Stimulated activated CD4-positive, alpha-beta T cell treated with anti-CD3 and anti-CD28 coated beads, Interleukin-12 subunit alpha, Interleukin-12 subunit beta, amount 100 ng/mL, for 4 hours (primary cell): ENCODE results near the gene ADRA2A.

ENCODE experiments used
- DNase-seq: peaks from one replicate; pipeline ENCODE4 v3.0.0-alpha.2; 2020

Gene ADRA2A

DNA sequence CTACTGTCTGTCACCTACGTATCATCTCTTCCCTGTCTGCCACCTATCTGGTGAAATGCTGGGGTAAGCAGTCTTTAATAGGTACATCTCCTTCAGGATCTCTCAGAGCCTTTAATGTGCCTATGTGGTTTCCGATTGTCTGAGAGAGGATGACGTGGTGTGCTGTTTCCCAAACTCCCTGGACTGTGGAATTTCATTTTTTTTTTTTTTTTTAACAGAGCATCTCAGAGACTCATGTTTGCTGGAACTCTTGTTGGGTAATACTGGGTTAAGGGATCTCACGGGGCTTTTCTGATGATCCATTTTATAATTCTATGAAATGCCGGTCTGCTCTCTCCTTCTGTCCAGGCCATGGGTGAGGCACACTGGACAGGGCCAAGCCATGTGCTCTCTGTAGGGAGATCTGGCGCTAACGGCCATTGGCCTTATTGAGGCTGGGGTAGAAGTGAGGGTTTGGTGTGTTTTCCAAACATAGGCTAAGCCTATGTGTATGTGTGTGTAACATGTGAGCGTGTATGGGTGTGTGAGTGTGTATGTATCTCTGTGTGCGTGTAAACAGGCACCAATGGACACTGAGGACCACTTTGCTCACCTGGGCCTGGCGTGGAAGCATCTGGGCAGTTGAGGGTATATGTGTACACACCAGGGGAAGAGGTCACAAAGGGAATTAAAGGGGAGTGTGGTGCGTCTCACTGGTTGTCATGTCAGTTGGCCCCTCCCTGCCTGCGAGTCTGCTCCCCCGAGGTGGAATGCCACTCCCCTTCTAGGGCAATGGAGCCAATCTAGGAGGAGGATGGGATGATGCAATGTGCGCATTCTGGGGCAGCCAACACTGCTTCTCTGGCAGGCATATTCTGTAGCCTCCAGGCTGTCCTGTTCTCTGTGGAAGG, 7.8 kb downstream of the ADRA2A start:
- no peak for DNase-seq

DNA sequence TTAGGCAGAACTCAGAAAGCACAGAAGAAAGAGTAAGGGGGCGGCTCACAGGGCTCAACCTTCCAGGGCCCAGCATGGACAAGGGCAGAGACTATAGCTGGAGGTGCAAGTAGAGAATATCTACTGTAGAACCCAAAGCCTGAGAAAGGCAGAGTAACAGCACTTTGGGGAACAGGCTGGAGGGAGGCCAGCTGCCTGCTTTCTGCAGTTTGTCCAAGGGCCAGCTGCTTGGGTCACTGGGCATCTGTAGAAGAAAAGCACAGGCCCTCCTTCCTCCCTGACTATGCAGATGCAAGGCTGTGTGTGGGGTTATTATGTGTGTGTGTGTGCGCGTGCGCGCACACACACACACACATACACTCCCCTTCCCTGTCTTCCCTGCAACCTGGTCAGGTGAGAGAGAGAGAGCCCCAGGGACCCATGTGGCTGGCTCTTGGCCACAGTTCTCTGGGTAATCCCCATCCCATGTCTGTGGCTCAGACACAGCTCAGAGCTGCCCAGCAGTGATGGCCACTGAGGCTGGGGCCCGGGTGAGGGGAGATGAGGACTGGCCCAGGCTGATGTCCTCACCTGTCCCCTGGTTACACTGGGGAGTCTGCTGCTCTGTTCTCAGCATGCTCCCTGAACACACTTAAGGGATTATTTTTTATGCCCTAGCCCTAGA, 9.0 kb downstream of the ADRA2A start:
- DNase-seq, result no peak

DNA sequence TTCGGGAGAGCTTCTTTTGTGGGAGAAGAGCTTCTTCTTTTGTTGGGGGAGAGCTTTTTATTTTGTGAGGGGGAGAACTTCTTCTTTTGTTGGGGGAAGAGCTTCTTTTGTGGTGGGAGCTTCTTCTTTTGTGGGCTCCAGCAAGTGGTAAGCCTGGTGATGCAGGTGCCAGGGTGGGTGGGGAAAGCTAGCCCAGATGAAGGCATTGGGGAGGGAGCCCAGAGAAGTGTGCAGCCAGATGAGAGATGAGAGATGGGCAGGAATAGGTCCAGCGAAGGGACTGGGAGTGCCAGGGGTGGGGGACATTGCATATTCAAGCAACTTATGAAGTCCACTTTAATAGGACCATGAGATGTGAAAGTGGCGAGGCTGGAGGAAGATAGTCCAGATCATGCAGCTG, 9.7 kb downstream of the ADRA2A start:
- DNase-seq, result no peak

DNA sequence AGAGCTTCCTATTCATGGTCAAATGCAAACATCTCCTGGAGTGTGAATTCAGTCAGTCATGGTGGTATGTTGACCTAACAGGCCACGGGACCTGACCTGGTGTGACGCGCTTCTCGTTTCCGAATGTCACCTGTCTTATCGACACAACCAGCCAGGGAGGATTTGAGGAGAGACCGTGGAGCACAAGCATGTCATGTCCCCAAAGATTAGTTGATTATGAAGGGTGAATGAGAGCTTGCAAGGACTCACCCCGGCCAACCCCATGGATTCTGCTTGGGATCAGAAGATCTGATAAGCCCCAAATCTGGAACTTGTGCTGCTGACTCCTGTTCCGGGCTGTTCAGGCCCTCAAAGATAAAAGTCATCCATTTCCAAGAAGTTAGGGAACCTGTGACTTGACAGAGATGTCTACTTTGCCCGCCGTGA, 10.5 kb downstream of the ADRA2A start:
- DNase-seq, result no peak

DNA sequence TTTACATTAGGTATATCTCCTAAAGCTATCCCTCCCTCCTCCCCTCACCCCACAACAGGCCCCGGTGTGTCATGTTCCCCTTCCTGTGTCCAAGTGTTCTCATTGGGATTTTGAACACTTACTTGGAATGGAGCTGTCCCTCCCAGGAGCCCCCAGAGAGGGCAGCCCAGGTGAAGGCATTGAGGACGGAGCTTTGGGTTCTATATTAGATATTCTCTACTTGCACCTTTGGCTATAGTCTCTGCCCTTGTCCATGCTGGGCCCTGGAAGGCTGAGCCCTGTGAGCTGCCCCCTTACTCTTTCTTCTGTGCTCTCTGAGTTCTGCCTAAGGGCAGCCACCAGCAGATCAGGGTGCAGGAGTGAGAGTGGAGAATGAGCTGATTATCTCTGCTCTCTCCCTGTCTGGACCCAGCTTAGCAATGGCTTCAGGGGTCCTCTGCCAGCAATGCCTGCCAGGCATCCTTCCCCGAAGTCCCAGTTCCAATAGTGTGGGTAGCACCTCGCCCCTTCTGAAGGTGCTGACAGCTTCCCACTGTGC, 11.2 kb downstream of the ADRA2A start:
- no peak for DNase-seq

DNA sequence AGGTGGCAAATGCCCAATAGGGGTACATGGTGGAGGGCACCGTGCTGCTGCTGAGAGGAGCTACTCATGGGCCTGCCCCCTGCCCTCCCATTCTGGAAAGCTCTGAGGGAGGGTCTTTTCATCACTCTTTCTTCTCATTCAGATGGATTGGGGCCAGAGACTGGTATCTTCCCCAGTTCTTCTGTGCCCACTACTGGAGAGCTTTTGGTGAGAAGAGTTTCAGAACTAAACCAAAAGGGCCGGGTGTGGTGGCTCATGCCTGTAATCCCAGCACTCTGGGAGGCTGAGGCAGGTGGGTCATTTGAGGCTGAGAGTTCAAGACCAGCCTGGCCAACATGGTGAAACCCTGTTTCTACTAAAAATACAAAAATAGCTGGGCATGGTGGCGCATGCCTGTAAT, 12.5 kb downstream of the ADRA2A start:
- DNase-seq, result no peak

DNA sequence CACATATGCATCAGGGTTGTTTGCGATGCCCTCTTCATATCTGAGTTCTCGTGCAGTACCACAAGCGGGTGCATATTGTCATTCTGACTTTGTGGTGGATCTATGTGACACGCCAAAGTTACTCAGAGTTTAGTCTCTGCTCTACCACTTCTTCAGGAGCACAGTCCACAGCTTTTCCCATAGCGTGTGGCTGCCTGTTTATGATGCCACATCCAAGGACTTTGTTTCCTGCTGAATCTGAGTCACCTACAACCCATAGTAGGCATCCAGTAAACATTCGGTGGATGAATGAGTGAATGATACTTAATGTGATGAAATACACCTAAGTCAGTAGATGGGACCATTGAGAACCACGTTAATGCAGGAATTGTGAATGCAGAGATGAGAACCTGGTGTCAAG, 15.0 kb downstream of the ADRA2A start:
- DNase-seq, result no peak

DNA sequence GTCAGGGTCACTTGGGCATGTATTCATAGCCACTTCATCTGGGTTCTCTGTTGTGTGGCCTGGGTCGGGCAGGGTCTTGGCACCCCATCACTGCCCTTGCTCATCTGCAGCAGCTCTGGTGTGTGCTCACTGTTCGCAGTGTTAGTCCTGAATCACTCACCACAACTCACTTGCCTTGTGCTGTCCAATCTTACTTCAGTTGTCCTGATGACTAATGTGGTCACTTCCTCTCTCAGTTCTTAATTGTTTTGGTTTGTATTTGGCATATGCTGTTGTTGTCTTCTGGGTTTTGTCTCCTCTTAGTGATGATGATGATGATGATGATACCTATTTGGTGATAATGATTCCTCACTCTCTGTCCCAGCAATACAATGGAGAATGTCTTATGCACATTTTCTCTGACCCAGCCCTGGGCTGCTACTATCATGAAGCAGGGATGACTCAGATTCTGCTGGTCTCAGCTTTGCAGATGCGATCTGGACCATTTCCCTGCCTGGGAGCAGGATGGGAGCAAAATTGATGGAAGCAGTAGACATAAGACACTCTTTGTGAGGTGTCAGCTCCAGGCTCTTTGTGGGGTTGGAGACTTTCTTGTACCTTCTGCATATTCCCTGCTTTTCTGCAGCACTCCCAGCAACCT, 17.0 kb downstream of the ADRA2A start:
- DNase-seq, result no peak

DNA sequence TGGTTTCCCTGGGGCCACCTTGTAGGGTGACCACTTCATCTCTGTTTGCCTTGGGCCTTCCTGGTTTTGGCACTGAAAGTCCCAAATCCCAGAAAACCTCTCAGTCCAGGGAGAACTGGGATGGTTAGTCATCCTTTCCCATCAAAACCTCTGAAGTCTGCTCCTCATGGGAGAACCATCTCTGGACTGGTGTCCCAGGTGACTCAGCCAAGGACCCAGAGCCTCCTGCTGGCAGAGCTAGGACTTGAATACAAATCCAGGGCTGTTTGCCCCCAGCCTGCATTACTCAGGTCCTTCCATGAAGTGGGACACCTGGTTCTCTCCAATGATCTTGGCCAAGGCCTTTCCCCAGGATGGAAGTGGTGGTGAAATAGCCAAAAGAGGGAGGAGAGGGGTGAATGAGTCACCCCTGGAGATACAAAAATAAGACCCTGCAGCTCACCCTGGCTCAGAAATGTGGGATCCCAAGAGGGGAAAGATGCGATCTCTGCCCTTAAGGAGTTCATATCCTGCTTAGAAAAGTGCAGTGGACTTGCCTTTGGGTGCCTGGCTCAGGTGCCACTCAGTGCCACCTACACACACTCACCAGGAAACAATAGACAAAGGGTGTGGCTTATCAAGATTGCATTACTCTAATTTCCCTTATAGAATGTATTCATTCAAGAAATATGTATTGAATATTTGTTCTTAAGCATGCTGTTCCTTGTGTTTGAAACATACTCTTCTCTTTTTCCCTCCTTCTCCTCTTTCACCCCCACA, 22.0 kb downstream of the ADRA2A start:
- no peak for DNase-seq

DNA sequence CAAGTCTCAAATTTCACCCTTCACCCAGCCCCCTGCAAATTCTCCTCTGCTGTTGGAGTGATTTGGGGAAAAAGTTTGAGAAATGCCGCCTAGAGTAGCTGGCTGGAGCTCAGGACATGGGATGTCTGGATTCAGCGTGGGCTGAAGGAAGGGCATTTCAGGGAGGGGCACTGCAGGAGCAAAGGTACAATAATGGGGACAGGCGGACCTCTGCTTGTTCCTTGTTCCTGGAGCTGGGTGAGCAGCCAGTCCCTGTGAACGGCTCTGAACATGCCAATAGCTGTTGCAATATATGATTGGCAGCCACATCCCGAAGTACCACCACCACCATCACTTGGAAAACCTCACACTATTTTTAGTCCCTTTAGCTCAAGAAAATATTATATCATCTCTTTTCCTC, 23.4 kb downstream of the ADRA2A start:
- DNase-seq, result no peak

DNA sequence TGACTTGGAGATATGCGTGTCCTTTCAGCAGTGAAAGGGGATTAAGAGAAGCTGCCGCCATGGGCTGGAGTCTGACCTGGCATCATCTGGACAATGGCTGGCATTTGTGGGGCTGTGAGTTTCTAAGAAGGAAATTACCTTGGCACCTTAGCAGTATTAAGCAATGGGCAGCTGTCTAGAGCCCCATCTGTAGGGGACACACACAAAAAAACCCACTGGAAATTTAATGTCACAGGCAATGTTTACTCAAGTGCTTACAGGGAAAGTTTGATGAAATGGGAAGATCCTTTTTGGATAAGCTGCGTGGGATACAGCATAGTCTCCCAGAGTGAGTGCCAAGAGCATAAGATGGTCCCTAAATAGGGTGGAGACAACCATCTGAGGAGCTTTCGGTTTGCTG, 25.0 kb downstream of the ADRA2A start:
- DNase-seq, result no peak

DNA sequence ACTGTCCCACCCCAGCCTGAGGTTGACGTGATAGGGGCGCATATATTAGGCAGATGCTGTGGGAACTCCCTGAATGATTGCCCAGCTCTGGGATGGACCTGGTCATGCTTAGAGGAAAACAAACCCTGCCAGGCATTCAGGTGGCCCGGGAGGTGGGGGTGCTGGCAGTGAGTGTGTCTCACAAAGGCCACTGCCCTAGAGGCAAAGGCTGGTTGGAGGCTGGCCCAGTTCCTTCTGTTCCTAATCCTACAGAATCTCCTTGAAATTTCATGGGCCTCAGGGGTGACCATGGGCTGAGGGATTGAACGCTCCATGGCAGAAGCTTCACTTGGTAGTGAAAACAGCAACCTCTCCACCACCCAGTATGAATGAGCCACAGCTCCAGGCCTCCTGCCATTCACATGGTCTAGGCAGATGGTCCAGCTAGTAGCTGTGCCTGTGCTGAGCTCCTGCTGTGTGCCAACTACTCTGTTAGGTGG, 25.6 kb downstream of the ADRA2A start:
- DNase-seq, result no peak

DNA sequence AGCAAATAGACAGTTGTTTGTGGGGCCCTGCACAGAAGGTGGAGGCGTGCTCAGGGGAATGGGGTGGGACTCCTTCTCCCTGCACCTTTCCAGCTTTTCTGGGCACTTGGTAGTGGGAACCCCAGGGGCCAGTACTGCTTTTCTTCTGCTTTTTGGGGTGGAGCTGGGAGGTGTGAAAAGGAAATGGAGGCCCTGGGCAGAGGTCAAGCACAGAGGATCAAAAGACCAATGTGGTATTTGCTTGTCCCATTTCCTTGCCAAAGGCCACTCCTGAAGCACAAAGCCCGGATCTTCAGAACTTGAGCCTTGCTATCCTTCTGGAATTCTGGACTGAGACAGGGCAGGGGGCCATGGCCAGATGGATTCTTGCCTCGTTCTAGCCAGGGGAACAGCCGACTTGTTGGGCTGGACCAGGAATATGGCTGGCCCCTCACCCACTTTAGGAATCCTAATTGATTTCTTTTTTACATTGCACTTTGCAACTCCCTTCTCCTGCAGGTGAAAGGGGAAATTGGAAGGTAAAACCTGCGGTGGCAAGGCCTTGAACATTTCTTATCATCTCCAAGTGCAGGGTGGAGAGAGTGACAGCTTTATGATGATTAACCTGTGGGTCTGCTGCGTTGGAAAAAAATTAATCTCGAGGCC, 26.5 kb downstream of the ADRA2A start:
- DNase-seq, result no peak

DNA sequence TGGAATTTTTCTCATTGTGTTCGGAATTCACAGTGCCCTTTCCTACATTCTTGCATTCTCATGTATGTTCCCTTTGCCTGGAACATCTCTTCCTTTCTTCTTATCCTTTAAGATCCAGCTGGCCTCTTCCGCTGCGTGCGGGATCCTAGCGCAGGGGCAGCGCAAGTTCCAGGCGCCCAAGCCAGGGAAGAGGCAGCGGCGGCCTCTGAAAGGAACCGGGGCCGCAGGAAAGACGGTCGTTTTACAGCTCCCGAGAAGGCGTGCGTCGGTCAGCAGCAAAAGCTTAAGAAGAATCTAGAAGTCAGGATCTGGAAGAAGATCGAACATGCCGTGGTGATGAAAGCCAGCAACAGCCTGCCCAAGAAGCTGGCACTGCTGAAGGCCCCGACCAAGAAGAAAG, 28.0 kb downstream of the ADRA2A start:
- no peak for DNase-seq

DNA sequence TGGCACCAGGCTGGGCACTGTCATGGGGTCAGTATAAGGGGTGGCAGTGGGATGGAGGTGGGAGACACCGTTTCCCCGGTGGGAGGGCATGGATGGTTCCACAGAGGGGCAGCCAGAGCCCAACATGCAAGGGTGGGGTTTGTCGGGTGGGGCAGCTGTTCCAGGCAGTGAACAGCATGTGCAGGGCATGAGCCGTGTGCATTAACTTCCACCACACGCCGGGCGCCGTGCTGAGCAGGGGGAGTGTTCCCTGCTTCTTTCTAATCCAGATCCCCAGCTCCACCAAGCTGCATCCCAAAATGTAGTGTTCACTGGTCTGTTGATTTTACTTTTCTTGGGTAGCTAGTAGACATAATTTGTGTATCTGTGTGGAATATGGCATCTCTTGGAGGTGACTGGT, 29.3 kb downstream of the ADRA2A start:
- no peak for DNase-seq

DNA sequence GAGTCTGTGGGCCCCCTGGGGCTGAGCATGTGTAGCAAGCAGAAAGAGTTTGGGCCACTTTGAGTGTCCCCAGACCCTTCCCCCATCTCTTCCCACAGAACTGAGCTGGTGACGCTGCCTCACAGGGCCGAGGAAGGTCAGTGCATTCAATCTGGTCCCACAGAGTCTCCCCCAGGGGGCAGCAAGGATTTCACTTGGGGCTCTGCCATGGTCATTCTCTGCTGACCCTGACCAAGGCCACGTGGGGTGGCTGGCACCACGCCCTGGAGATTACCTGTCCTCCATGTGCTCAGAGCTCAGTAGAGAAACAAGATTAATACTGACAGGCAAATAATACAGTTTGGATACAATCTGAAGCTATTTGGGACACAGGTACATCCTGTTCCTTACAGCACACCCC, 30.2 kb downstream of the ADRA2A start:
- no peak for DNase-seq

DNA sequence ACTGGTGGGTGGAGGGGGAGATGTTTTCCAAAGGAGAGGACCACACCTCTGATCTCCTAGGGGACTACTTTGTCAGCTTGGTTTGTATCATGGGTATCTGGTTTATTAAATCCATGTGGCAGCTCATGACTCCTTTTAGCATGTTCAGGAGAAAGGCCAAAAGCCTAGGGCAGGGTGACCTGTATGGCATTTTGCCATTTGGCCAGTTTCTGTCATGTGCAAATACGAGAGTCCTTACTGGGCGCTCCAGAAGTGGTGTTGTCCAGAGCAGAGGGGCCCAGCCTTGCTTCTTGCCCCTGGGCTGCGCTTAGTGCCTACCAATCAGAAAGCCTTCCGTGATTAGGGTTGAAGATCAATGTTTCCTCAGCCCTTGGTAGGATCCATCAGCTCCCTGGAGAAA, 31.0 kb downstream of the ADRA2A start:
- no peak for DNase-seq

DNA sequence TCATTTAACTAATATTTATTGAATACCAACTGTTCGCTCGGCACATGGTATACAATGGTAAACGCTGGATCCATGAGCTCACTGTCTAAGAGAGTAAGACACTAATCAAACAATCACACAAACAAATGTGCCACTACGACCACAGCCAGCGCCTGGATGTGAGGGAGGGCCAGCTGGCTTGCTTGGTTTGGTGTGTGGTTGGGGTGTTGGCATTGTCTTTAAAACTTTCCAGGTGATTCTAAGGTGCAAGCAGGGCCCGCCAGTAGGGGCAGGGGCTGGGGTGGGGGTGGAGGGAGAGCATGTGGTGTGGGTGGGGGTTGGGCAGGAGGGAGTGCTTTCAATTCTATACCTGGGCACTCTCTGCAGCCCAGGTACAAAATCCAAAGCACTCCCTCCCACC, 31.6 kb downstream of the ADRA2A start:
- no peak for DNase-seq

DNA sequence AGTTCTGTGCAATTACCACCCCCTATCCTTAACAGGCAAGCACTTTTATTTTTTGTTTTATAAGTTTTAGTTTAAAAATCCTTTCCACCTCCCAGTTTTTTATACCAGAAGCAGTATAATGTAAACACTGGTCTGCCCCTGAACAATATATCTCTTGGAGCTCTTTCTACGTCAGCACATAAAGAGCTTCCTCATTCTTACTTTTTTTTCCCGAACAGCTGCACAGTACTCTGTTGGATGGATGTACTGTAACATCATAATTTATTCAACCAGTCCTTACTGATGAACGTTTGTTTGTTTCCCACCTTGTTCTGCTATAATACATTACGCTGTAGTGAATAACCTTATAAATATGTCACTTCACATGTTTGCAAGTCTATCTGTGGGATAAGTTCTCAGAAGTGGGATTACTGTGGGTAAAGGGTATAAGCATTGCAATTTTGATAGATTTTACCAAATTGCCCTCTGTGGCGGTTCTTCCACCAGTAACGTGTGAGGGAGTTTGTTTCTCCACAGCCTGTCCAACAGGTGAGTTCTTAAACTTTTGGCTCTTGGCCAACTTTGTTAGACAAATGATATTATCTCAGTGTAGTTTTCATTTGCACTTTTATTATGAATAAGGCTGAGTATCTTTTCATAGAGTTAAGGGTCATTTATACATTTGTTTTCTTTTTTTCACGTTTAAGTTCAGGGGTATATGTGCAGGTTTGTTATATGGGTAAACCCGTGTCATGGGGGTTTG, 32.8 kb downstream of the ADRA2A start:
- no peak for DNase-seq

DNA sequence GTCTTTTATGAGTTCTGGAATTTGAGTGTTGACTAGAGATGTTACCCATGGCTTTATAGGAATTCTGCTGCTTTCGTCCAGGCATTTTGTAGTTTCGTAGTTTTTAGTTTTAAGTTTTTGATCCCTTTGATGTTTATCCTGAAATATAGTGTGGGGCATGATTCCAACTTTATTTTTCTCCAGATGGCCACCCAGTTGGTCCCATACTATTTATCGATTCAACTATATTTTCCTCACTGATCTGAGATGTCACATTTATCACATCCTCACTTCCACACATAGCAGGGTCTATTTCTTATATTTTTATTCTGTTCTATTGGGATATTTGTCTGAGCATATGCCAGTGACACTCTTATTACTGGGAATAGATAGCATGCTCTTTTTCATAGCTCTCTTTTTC, 33.9 kb downstream of the ADRA2A start:
- DNase-seq, result no peak

DNA sequence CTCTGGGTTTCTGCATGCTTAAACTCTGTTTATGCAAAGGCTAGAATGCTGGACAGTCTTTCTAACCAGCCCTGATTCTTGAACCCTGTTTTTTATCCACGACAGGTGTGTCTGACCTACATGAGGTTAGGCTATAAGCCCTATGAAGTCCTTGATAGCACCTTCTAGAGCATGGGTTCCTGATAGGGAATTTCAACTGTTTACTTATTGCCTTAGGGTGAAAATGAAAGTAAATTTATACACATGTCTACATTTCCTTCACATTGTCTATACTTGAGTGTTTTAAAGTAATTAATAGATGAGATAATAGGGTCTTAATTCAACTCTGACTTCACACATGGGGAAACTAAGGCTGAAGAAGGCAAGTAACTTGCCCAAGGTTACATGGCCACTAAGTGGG, 35.5 kb downstream of the ADRA2A start:
- no peak for DNase-seq
